ENCODE data around the gene HHEX.

GRCh38 chr10:92695679-92696605 lies 6.2 kb downstream of the HHEX start:
- no peak for TF ChIP-seq CTCF (IDR thresholded peaks at IDR 0.05)
- TF ChIP-seq POLR2A (IDR thresholded peaks at IDR 0.05), result peak; percentile 65

Data from right lobe of liver (tissue), 4 donors.